Measurements from ENCODE around the gene BCAR1.

GRCh38 chr16:75251280-75252048 lies at the start of gene BCAR1:
- TF ChIP-seq POU2F2 (IDR thresholded peaks at IDR 0.05; ENCODE audit: low read depth, low read length) (peak; percentile 47; the same call in 1 of the 2 replicates), TAF1 (IDR thresholded peaks at IDR 0.05; ENCODE audit: low read depth, low read length) (no peak)
